CD4-positive, alpha-beta T cell treated with Interleukin-15 for 4 hours (primary cell): ENCODE results near the gene CHRNA5.

ENCODE experiments used
- DNase-seq: peaks from one replicate; pipeline ENCODE4 v3.0.0-alpha.2; 2020; ENCODE audit warnings: low spot score

The CHRNA5 gene

DNA sequence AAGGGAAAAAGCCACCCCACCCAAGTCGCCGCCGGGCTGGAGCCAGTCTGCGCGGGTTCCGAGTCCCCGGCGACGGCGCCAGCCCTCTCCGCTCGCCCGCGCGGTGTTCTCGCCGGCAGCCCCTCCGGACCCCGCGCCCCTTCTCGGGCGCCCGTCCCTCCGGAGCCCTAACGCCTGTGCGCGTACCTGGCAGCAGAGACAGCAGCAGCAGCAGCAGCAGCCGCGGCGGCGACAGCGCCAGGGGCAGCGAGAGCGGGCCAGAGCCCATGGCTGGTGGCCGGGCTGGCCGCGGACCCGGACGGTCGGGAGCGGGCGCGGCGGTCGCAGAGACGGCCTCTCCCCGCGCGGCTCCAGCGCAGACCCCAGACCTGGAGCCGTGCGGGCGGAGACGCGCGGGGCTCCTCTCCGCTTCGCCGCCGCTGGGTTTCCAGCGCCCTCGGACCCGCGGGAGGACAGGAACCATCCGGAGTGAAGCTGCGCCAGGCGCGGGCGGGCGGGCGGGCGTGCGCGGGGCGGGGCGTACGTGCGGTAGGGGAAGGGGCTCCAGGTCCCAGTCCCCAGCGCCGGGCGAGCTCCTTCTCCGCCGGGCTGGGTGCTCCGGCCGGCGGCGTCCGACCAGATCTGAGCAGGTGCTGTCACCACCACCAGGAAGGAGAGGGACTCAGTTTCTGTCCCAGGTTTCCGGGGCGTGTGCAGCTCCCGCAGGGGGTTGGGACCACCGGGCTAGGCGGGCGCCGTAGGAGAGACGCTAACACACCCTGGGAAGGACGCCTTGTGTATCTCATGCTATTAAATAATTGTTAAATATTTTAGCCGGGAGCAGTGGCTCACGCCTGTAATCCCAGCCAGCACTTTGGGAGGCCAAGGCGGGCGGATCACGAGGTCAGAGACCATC lies 55.5 kb downstream of the CHRNA5 start, which contains the start of gene CHRNA3:
CHRNA3 (minus strand) TSS at position 470 of the 895 bp plus-strand sequence; CDS start at position 268, 202 bp downstream.
- no peak for DNase-seq

- no peak for DNase-seq
These were observed 56.6 kb downstream of the CHRNA5 start for GRCh38 chr15:78621810-78622402.

DNA sequence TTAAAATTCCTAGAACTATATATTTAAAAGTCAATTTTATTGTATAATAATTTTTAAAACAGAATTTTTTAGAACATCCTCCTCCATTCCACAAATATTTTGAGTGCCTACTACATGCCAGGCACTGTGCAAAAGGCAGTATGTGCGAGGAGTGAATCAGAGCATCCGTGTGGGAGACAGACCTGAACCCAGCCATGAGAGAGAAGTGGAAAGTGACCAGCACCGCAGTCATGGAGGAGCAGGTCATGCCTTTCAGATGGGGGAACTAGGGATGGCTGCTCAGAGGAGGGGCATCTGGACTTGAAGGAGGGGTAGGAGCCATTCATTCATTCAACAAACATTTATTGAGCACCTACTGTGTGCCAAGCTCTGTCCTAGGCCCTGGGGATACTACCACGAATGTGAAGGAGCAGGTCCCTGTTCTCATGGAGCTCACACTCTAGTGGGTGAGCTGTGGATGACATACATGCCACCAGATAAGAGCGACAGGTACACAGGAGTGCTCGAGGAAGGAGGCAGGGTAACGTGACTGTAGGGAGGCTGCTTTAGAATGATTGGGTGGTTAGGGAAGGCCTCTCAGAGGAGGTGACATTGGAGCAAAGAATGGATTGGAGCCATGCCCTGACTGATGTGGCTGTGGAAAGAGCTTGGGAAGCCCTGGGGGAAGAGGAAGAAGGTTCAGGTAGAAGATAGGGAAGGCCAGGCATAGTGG lies 58.6 kb downstream of the CHRNA5 start:
- DNase-seq, result no peak

DNA sequence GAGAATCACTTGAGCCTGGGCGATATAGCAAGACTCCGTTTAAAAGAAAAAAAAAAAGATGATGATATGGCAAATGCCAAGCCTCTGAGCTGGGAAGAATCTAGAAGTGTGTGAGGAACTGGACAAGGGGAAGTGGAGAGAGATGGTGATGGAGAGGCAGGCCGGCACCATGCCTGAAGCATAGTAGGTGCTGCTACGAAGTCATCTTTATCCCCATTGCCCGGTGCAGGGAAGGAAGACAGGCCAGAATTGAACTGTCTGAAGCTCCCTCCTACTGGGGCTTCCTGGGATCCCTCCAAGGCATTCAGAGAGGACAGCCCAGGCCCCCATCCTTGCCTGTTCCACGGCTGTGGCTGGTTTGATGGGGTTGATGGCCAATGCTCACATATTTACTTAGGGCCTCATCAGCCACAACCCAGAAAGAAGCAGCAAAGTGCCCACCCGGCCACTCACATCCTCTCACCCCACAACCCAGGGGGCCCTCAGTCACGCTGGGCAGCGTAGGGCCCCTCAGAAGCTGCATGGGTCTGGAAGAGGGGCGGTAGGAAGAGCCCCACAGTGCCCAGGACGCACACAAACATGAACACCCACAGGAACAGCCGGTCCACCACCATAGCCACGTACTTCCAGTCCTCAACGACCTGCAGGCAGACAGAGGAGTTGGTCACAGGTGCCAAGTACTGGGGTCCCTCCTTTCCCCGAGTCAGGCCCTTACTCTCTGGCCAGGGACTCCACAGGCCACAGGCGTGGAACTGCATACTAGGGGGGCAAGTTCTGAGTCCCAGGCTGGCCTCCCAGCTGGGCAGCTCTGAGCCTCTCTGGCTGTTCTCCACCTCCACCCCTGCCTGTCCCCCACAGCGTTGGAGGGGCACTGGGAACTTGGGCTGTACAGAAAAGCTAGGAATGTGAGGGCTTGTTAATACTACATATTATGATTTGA lies 59.6 kb downstream of the CHRNA5 start:
- DNase-seq, result no peak

DNA sequence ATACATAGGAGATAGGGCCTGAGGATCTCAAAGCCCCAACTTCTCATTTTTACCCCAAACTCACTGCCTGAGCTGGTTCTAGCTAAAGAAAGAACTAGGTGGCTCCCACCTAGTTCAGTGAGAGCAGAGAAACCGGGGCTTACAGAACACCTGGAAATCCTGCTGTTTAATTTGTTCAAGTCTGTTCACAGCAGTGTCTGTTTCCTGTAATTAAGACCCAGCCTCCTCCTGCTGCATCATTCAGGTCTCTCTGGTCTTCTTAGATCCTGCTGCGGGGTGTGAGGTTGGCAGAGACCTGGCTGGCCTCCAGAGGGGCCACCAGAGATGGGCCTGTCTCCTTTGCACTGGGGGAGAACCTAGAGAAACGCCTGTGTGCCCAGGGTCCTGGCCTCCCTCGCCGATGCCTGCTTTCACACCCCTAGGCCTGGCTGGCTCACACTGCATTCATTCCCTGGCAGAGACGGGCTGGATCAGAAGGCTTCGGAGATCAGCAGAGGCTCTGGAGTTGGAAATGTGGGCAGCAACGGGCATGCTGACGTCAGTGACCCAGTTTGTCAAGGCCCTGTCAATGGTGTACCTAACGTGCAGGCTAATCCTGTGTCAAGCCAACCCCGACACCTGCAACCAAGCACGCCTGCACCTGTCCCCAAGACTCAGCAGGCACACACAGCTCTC lies 60.4 kb downstream of the CHRNA5 start:
- no peak for DNase-seq

GRCh38 chr15:78626381-78626995 lies 61.2 kb downstream of the CHRNA5 start:
- DNase-seq, result no peak

GRCh38 chr15:78627348-78627747 lies 62.0 kb downstream of the CHRNA5 start:
- no peak for DNase-seq

DNA sequence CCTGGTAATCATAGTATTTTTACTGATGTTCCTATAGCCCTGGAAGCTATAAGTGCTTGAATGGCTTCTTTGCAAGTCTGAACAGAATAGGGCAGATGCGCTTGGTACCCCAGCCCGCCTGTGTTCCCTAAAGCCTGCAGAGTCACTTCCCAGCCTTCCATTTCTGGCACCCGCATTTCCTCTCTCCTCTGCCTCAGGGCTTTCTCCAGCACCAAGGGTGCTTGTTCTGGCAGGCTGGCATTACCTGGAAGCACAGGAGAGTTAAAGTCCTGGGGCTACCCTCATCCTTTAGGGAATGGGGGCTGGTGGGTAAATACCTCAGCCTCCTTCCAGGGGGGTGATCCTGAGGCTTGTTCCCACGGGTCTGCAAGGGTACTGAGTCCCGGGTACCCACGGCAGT lies 62.9 kb downstream of the CHRNA5 start:
- no peak for DNase-seq

DNA sequence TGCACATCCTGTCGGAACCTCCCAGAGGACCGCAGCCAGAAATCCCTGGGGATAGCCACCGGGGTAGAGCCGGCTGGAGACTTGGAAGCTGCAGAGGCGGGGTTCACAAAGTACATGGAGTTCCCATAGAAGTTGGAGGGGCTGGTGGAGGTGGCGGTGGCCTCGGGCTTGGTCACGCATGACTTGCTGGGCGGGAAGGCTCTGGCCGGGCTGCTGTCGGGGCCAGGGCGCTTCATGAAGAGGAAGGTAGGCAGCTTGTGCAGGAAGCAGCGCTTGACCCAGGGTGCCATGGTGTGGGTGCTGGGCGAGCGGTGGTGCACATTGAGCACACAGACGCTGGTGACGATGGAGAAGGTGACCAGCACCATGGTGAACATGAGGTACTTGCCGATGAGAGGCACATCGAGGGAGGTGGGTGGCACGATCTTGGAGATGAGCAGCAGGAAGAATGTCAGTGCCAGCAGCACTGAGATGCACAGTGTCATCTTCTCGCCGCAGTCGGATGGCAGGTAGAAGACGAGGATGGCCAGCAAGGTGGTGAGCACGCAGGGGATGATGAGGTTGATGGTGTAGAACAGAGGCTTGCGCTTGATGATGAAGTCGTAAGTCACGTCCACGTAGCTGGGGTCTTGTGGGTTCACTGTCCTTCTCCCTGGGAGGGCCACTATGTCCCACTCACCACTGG lies 63.9 kb downstream of the CHRNA5 start:
- DNase-seq, result no peak

GRCh38 chr15:78629716-78630065 lies 64.4 kb downstream of the CHRNA5 start:
- no peak for DNase-seq

DNA sequence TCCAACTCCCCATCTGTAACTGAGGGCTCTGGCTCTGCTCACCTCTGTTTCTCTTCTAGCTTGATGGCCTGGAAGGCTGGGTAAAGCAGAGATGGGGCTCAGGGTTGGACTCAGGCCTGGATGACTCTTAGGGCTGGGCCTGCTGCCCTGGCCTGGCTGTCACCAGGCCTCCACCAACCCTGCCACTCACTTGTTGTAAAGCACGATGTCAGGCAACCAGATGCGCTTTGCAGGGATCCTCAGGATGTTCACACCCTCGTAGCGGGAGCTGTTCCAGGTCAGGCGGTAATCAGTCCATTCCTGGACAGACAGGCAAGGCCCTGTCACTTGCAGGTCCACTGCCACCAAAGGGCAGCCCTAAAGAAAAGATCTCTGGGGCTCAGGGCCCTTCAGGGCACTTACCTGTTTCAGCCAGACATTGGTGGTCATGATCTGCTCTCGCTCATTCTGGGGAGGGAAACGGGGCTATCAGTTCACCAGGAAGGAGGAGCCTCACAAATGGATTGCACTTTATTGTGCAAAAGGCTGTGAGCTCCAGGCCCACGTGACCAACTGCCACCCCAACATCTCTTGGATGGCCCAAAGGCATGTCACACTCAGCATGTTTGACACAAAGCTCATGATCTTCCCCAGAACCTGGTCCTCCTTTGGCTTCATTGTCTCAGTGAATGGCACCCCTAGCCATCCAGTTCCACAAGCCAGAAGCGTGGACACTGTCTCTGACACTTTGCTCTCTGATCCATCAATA lies 65.7 kb downstream of the CHRNA5 start:
- DNase-seq, result no peak

- DNase-seq, result no peak
These were observed 68.0 kb downstream of the CHRNA5 start for GRCh38 chr15:78633348-78633747.

DNA sequence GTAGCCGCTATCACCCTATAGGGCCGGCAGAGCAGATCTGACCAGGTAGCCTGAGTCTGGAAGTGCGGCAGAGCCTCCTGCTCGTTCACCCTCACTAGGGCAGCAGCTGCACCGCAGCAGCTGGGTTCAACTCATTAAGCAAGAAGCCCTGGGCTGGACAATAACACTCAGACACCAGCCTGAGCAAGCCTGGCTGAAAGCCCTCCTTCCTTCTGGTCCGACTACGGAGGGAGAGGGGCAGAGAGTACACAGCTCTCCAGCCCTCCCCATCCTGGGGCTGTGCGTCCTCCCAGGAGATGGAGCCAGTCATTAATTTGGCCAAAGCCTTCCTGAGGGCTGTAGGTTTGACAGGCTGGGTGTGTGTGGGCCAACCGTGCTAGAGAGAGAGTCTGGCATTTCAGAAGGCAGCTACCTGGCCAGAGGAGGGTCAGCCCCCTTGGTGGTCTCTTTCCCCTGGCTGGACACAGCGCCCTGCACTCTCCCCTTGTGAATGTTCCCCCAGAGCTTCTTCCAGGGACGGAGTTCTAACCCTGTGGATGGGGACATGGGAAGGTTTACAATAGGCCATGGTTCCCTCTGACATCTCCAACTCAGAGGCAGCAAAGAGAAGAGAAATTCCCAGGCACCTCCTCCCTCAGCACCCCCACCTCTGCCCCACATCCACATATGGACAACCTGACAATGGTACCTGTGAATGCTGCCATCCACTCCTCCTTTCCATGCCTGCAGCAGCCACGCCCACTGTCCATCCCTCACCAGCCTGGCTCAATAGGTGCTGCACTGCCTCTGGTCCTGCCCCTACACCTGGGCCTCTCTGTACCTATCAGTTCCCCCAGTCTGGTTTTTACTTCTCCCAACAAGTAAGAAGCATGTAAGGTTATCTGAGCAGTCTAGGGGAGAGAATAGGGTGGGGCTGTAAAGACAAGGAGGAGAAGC lies 69.2 kb downstream of the CHRNA5 start:
- DNase-seq, result no peak

DNA sequence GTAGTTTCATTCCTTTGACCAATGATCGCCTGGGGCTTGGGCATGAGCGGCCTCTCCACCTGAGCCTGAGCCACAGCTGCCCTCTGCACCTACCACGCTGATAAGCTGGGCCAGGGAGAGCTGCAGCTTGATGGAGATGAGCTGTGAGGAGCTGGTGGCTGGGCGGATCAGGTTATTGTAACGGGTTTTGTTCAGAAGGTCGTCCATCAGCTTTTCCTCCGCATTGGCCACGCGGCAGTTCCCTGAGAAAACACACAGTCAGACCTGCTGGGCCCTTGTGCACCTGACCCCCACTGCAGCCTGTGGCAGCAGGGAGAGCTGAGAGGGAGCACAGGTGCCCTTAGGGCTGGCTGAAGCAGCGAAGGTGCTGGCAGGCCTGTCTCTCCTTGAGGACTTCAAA lies 70.0 kb downstream of the CHRNA5 start:
- DNase-seq, result no peak

GRCh38 chr15:78636378-78636859 lies 71.1 kb downstream of the CHRNA5 start:
- no peak for DNase-seq

DNA sequence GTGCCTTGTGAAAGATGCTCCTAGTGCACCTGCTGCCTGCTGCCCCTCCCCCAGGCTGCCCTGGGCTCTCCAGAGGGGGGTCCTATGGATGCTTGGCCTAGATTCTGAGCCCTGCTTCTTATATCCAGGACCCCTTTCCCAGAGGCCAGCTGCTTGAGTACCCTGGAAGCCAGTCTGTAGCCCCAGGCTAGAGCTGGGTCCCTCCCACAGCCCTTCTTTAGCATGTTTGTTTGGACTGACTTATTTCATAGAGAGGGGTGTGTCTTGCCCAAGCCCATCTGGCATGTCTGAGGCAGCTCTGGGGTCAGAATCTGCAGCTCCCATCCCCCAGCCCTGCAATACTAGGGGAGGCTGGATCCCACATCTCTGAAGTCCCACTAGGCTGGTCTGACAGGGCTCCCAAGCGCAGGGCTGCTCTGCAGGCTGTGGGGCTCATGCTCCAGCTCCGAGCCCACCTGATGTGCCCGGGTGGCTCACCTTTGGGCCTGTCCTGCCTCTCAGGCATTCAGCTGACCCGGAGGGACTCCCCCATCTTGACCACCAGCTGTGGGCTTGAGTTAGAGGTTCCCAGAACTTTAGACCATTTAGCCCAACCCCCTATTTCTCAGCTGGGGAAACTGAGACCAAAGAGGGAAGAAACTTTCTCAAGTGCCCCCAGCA lies 72.6 kb downstream of the CHRNA5 start:
- DNase-seq, result no peak

DNA sequence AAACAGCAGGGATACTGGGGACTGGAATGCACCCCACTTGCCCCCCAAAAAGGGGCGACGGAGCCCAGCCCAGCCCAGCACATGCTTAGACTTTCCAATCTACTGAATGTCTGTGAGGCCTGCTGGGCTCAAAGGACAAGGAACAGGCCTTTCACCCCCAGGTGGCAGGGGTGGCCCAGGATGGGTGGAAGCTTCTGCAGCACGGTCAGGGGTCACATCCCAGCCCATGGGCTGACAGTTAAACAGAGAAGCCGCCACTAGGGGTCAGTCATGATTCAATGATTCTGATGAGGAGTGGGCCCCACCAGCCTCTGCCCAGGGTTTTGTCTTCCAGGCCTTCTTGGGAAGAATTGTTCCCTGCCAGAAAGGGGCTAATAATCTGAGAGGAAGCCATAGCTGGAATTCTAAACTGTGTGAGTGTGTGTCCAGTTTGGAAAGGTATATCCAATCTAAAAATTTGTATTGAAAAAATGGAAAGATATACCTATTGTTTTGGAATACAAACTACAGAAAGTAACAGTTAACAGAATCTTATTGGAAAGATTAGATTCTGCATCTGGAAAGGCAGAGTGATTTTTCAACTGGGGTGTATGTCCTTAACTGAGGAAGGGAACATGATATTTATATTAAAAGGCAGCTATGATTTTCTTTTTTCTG lies 73.5 kb downstream of the CHRNA5 start:
- DNase-seq, result peak; percentile 17
